AG10803 (cell line): ENCODE results near the gene CDH22.

Experiments
- DNase-seq: peaks from one replicate; pipeline ENCODE4 v3.0.0; 2010; ENCODE audit warnings: low read depth
- H3K4me3 ChIP-seq: 2 replicates; pipeline ENCODE4 v1.5.1; 2011; ENCODE audit warnings: mild to moderate bottlenecking, low read length, control low read depth
- CTCF ChIP-seq: conservative IDR thresholded peaks from 2 replicates; pipeline ENCODE4 v1.5.1; 2011; ENCODE audit warnings: mild to moderate bottlenecking, low read length, control low read depth, inconsistent platforms

CDH22 gene

DNA sequence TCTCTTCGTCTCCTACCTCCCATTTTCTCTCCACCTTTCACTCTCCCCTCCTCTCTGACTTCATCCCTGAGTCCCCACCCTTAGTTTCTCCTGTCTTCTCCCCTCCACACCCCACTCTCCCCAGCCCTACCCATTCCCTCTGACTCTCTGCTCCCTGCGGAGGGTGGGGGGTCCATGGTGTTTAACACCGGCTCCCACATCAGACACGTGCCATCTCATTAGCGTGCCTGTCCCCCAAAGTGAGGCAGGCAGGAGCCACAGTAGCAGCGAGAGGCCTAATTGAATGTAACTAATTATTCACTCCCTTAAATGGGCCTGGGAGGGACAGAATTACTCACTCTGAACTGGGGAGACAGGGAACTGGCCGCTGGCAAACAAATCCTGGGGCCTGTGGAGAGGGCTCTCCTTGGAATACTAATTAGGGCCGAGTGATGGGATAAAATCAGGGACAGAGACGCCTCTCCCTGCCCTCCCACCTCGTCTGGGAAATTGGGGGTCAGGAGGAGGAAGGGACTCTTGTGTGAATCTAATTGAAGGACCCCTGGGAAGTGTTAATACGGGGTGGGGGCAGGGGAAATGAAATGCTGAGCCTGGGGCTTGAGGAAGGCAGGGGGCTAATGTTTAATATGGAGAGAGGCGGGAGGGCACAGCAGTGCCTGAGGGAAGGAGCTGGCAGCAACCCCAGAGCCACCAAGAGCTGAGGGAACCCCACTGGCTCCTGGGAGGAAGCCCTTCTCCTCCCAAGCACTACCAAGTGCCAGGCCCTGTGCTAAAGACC lies 172.3 kb downstream of the CDH22 start:
- TF ChIP-seq CTCF = no peak
- H3K4me3 ChIP-seq = no peak overlapping the region
- no peak for DNase-seq

DNA sequence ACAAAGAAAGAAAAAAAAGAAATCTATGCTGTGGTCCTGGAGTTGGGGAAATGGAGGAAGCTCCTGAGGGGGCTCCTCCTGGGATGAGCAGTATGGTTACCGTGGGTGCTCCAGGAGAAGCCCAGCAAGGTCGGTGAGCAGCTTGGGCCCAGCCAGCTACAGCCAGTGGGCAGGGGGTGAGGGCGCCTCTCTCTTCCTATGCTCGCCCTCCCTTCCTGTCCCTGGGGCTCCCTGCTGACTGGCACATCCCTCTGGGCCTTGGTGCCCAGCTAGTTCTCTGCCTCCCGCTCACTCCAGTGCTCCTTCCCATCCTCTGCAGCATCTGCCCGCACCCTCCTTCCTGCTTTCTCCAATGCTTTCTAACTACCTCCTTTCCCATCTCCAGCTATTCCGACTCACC lies 173.6 kb downstream of the CDH22 start:
- DNase-seq = no peak
- no peak overlapping the region for H3K4me3 ChIP-seq
- TF ChIP-seq CTCF = no peak

- no peak for DNase-seq
- TF ChIP-seq CTCF = no peak
- no peak overlapping the region for H3K4me3 ChIP-seq
Observed at GRCh38 chr20:46133886-46134654, 174.2 kb downstream of the CDH22 start.

DNA sequence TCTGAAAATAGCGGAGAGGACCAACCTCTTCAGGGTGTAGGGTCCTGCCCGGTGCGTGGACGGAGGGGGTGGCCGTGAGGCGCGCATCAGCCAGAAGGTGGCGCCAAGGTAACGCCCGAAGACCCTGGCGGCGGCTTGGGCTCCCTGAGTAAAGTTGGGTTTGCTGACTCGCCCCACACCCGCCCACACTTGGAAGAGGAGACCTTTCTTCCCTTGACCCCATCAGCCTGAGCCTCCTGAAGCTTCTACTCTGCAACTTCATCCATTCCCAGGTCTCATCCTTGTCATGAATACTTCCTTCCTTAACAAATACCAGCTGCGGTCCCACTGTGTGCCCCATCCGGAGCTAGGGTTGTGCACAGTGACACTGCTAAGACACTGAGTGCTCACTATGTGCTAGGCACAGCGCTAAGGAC lies 175.6 kb downstream of the CDH22 start:
- TF ChIP-seq CTCF = peak; percentile 71
- peak; percentile 36 for DNase-seq
- H3K4me3 ChIP-seq = no peak overlapping the region

DNA sequence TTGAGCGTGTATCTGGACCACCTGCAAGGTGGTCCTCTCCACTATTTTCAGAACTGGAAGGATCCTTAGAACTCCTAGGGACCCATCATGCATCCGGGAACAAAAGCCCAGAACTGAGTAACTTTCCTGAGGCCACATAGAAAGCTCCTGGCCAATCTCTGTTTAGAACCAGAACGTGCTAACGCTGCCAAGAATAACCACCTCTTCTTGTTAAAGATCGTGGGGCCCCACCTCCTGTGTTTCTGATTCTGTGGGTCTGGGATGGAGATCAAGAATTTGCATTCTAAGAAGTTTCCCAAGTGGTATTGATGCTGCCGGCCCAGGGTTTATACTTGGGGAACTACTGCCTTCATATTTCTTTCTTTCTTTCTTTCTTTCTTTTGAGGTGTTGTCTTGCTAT lies 176.9 kb downstream of the CDH22 start:
- no peak overlapping the region for H3K4me3 ChIP-seq
- no peak for TF ChIP-seq CTCF
- DNase-seq = peak; percentile 40

GRCh38 chr20:46130534-46130933 lies 177.8 kb downstream of the CDH22 start:
- no peak for DNase-seq
- no peak for TF ChIP-seq CTCF
- no peak overlapping the region for H3K4me3 ChIP-seq
